ENCODE measurements around the gene RHBDF2.

GRCh38 chr17:76536511-76537287, 35.5 kb upstream of the RHBDF2 start:
- no peak for TF ChIP-seq POLR2A (IDR thresholded peaks at IDR 0.05; ENCODE audit: low read length)
- no peak for TF ChIP-seq GATA1 (IDR thresholded peaks at IDR 0.05; ENCODE audit: low read depth, low read length)

Measured in erythroblast (primary cell).